Panc1 (cell line): ENCODE measurements around the gene AP3M1. TPM values are rescaled to one million over a fixed set of nuclear protein-coding genes. Genes with fewer than 3 reads are reported as not detected.
A peak's percentile ranks its signal among the peaks of the same experiment; 100 is the strongest.

ENCODE experiments used
- ATAC-seq: fragments of 200-7000 bp; cut with Tn5 transposase; 2 replicates; pipeline ENCODE4 v1.9.1; 2020; ENCODE audit warnings: mild to moderate bottlenecking, moderate library complexity
- BruUV-seq: library from RNA; stranded (reverse); fragments of 400-500 nt; replicated peaks from 2 replicates; lab custom pipeline; 2021; lab: Mats Ljungman, UMichigan
- CTCF ChIA-PET: fragments of 300-600 bp; sonication (Branson Sonifier 250); formaldehyde crosslinking; loops from one replicate; lab custom pipeline; 2022; ENCODE audit warnings: antibody characterized with exemption; lab: Charles Lee
- POLR2A ChIA-PET: fragments of 300-600 bp; sonication (Branson Sonifier 250); formaldehyde crosslinking; loops from one replicate; lab custom pipeline; 2022; ENCODE audit warnings: antibody characterized with exemption; lab: Charles Lee
- DNase-seq: peaks from one replicate; pipeline ENCODE4 v3.0.0-alpha.2; 2010; ENCODE audit warnings: low read depth, low spot score
- H3K27ac ChIP-seq: 2 replicates; pipeline ENCODE4 v1.5.1; 2011; ENCODE audit warnings: mild to moderate bottlenecking, low read length, inconsistent platforms
- H3K27me3 ChIP-seq: fragments of 200-500 bp; sonication (Bioruptor generic); 2 replicates; pipeline ENCODE4 v1.6.0; 2014; ENCODE audit warnings: low read length, inconsistent platforms; ENCODE audit not compliant: control insufficient read depth, insufficient read depth
- H3K36me3 ChIP-seq: fragments of 200-500 bp; sonication (Bioruptor generic); 2 replicates; pipeline ENCODE4 v1.5.1; 2014; ENCODE audit warnings: inconsistent platforms, mild to moderate bottlenecking, low read length, moderate library complexity; ENCODE audit not compliant: control insufficient read depth, insufficient read depth
- H3K4me1 ChIP-seq: 2 replicates; pipeline ENCODE4 v1.5.1; 2011; ENCODE audit warnings: inconsistent platforms, mild to moderate bottlenecking, low read length, moderate library complexity; ENCODE audit not compliant: control insufficient read depth, insufficient read depth
- H3K4me3 ChIP-seq, 2 experiments: 2 replicates each; pipeline ENCODE4 v1.5.1; 2011 to 2012; ENCODE audit warnings: low read depth in 2 of 2, low read length in 2 of 2, mild to moderate bottlenecking in 2 of 2, inconsistent platforms in 1 of 2, moderate library complexity in 1 of 2
- H3K9me3 ChIP-seq: fragments of 200-500 bp; sonication (Bioruptor generic); 2 replicates; pipeline ENCODE4 v1.5.1; 2014; ENCODE audit warnings: low read depth, mild to moderate bottlenecking, inconsistent platforms, low read length, moderate library complexity; ENCODE audit not compliant: control insufficient read depth, insufficient read depth
- POLR2AphosphoS5 ChIP-seq: IDR thresholded peaks from 2 replicates; pipeline ENCODE4 v1.6.1; 2012; ENCODE audit warnings: mild to moderate bottlenecking, low read depth, low read length, moderate library complexity
- SIN3A ChIP-seq: IDR thresholded peaks from 2 replicates; pipeline ENCODE4 v1.6.1; 2012; ENCODE audit warnings: low read depth, mild to moderate bottlenecking, low read length, moderate library complexity, borderline replicate concordance; ENCODE audit not compliant: insufficient read depth
- TCF7L2 ChIP-seq: IDR thresholded peaks from 2 replicates; pipeline ENCODE4 v1.6.1; 2011; ENCODE audit warnings: mild to moderate bottlenecking, low read depth, low read length, inconsistent platforms
- in situ Hi-C: cut with HindIII; loops from 2 replicates; pipeline ENCODE4 v1.10.0; 2016; ENCODE audit warnings: low sequenced_read_pairs, low pct_unique_long_range_greater_than_20kb
- intact Hi-C: fragments of 100-400 bp; cut with micrococcal nuclease; formaldehyde crosslinking; loops from one replicate; pipeline ENCODE4 v1.10.0; 2022; ENCODE audit not compliant: unreplicated experiment
- total RNA-seq: library from RNA; stranded (reverse); gene quantifications from one replicate; pipeline ENCODE4 v1.2.1, GENCODE V29; 2021; ENCODE audit not compliant: unreplicated experiment
- TF ChIP-seq, protein P1 (sequence below): fragments of 450-650 bp; IDR thresholded peaks from 2 replicates; pipeline ENCODE4 v1.5.1; 2017; ENCODE audit warnings: mild to moderate bottlenecking
- TF ChIP-seq, protein P2 (sequence below), 2 experiments: IDR thresholded peaks; 2 replicates each; pipeline ENCODE4 v1.6.1; 2011 to 2012; ENCODE audit warnings: low read depth in 2 of 2, control low read depth in 1 of 2, low read length in 1 of 2, mild to moderate bottlenecking in 1 of 2, moderate library complexity in 1 of 2; ENCODE audit not compliant: insufficient read depth in 1 of 2

The AP3M1 gene
- total RNA-seq, 1 experiment from 2014 or later: 51.5 TPM

DNA sequence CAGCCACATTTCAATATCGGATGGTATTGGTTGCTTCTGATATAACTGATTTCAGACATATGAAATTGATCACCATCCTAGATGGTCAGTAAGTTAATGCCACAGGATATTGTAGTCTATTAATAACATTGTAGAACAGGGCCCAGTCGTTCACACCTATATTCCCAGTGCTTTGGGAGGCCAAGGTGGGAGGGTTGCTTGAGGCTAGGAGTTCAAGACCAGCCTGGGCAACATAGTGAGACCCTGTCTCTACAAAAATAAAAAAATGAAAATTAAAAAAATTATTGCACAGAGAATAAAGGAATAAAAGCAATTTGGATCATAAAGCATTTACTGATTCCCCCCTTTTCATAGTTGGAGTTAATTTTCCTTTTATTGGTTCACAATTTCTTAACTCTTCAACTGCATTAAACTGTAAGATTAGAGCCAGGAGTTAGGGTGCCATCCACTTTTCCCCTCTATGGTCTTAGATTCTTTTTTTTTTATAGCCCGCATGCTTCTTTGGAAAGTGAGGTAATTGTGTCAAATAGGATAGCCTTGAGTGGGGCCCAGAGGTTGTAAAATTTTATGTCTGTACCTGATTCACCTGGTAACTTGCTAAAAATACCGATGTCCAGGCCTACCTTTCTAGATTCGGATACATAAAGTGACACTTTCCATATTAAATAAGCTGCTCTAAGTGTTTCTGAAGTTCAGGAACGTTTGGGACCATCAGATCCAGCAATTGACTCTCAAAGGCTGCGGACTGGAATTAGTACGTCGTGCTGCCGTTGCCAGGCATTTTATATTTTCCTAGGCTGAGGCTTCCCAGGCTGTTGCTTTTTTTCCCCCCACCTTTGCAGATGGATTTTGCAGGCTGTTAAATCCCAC, 25.1 kb upstream of the AP3M1 start:
- ChIA-PET CTCF (no interaction called here), POLR2A (interaction anchor here (0.6 to 1.7 kb wide), 3 partner anchors 14 to 35 kb away, joined by 3 to 6 read pairs (median 3); partner anchors contain the start of gene AP3M1)
- intact Hi-C loops (no loop called here), in situ Hi-C loops (no loop called here)
- H3K4me3 ChIP-seq: peak overlapping the region; percentile 94 to 98
- peaks cover 42% of the 10 kb centered on the region for H3K4me1 ChIP-seq
- DNase-seq (no peak), ATAC-seq (no peak)
- TF ChIP-seq POLR2AphosphoS5 (no peak), SIN3A (no peak), TCF7L2 (no peak)
- TF ChIP-seq, protein P1, sequence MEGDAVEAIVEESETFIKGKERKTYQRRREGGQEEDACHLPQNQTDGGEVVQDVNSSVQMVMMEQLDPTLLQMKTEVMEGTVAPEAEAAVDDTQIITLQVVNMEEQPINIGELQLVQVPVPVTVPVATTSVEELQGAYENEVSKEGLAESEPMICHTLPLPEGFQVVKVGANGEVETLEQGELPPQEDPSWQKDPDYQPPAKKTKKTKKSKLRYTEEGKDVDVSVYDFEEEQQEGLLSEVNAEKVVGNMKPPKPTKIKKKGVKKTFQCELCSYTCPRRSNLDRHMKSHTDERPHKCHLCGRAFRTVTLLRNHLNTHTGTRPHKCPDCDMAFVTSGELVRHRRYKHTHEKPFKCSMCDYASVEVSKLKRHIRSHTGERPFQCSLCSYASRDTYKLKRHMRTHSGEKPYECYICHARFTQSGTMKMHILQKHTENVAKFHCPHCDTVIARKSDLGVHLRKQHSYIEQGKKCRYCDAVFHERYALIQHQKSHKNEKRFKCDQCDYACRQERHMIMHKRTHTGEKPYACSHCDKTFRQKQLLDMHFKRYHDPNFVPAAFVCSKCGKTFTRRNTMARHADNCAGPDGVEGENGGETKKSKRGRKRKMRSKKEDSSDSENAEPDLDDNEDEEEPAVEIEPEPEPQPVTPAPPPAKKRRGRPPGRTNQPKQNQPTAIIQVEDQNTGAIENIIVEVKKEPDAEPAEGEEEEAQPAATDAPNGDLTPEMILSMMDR: no peak
- TF ChIP-seq, protein P2, sequence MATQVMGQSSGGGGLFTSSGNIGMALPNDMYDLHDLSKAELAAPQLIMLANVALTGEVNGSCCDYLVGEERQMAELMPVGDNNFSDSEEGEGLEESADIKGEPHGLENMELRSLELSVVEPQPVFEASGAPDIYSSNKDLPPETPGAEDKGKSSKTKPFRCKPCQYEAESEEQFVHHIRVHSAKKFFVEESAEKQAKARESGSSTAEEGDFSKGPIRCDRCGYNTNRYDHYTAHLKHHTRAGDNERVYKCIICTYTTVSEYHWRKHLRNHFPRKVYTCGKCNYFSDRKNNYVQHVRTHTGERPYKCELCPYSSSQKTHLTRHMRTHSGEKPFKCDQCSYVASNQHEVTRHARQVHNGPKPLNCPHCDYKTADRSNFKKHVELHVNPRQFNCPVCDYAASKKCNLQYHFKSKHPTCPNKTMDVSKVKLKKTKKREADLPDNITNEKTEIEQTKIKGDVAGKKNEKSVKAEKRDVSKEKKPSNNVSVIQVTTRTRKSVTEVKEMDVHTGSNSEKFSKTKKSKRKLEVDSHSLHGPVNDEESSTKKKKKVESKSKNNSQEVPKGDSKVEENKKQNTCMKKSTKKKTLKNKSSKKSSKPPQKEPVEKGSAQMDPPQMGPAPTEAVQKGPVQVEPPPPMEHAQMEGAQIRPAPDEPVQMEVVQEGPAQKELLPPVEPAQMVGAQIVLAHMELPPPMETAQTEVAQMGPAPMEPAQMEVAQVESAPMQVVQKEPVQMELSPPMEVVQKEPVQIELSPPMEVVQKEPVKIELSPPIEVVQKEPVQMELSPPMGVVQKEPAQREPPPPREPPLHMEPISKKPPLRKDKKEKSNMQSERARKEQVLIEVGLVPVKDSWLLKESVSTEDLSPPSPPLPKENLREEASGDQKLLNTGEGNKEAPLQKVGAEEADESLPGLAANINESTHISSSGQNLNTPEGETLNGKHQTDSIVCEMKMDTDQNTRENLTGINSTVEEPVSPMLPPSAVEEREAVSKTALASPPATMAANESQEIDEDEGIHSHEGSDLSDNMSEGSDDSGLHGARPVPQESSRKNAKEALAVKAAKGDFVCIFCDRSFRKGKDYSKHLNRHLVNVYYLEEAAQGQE (IDR thresholded peaks at IDR 0.05; ENCODE audit: insufficient read depth in 1 of 2, low read depth in 2 of 2, low read length in 1 of 2): no peak; a peak in 1 of 4 replicates
- H3K36me3 ChIP-seq: no peaks in the 10 kb centered on the region
- no peaks in the 10 kb centered on the region for H3K27me3 ChIP-seq
- peak overlapping the region; percentile 99 for H3K27ac ChIP-seq
- TSS peak; percentile 94 for BruUV-seq
- H3K9me3 ChIP-seq: no peaks in the 10 kb centered on the region

DNA sequence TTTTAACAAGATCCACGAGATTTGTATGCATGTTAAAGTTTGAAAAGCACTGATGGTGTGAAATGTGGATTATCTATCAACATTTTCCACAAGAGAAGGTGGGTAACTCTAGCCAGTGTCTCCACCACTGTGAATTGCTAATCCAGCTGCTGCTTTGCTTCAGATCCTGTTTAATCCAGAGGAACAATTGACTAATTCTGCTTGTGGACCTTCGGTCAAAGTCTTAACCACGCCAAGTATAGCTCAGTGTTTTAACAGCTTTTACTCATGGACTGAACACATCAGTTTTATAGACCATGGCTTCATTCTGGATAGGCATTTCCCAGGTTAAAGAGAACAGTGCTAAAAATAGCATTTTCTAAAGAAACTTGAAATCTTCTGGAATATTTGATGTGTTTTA, 23.9 kb upstream of the AP3M1 start:
- BruUV-seq: no TSS peak
- H3K27me3 ChIP-seq: no peaks in the 10 kb centered on the region
- TF ChIP-seq TCF7L2: no peak
- no peak for TF ChIP-seq SIN3A
- TF ChIP-seq, protein P1: no peak
- TF ChIP-seq POLR2AphosphoS5: no peak
- TF ChIP-seq, protein P2 (IDR thresholded peaks at IDR 0.05; ENCODE audit: insufficient read depth in 1 of 2, low read depth in 2 of 2, low read length in 1 of 2): no peak
- no peak for DNase-seq
- peak overlapping the region; percentile 60; the same call in 1 of the 2 replicates for H3K27ac ChIP-seq
- no peak overlapping the region for H3K4me3 ChIP-seq
- peaks cover 39% of the 10 kb centered on the region for H3K4me1 ChIP-seq
- no peaks in the 10 kb centered on the region for H3K36me3 ChIP-seq
- no peak for ATAC-seq
- in situ Hi-C loops (no loop called here), intact Hi-C loops (no loop called here)
- ChIA-PET CTCF (interaction anchor here (0.6 kb wide), 1 partner anchor 1063 kb away, joined by 5 read pairs; no protein-coding TSS in a partner anchor), POLR2A (interaction anchor here (0.5 to 0.6 kb wide), 3 partner anchors 12 to 690 kb away, joined by 3 to 7 read pairs (median 4); no protein-coding TSS in a partner anchor)
- H3K9me3 ChIP-seq: no peaks in the 10 kb centered on the region
